ENCODE data around the gene XPNPEP2. TPM values are rescaled to one million over a fixed set of nuclear protein-coding genes. Genes with fewer than 3 reads are reported as not detected.

Gene XPNPEP2
- total RNA-seq, 1 donor, result not detected

DNA sequence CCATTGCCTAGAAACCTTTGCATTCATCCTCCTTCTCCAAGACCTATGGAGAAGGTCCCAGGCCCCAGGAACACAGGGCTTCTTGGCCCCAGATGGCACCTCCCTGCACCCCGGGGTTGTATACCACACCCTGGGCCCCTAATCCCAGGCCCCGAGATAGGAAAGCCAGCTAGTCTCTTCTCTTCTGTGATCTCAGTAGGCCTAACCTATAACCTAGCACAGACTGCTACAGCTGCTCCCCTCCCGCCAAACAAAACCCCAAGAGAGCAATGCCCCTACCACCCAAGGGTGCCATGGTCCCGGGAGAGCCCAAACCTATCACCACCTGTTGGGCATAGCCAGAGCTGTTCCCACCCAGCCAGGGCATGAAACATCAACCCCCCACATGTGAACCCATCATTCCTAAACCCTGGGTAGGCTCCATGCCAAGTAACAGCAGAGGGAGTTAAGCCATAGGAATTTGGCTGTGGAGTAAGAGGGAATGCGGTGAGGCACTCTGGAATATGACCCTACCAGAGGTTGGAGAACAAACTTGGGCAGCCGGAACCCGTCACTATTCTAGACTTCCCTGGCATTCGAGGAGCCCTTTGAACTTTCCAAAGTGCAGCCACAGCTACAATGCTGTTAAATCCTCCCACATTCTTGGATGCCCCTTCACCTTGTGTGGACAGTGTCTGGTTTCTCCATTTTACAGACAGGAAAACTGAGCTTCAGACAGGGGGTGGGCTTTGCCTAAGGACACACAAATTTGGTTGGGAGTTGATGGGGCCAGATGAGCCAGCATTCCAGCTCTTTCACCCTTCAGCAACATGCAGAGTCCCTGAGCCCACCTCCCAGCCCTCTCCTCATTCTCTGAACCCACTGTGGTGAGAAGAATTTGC is 30.0 kb downstream of the XPNPEP2 start:
- DNase-seq (ENCODE audit: insufficient read length, low spot score, missing footprints), result no peak
- H3K4me3 ChIP-seq (ENCODE audit: insufficient read depth, low read length), result no peak overlapping the region
- H2AFZ ChIP-seq (ENCODE audit: low read length), result no peak overlapping the region
- no peaks in the 10 kb centered on the region for H4K20me1 ChIP-seq (ENCODE audit: insufficient read depth, low read length)
- H3K27ac ChIP-seq (ENCODE audit: low read depth, low read length), result no peak overlapping the region
- no peaks in the 10 kb centered on the region for H3K4me1 ChIP-seq (ENCODE audit: insufficient read depth, low read length)
- no peaks in the 10 kb centered on the region for H3K9me3 ChIP-seq (ENCODE audit: low read depth, low read length)
- no peaks in the 10 kb centered on the region for H3K79me2 ChIP-seq (ENCODE audit: insufficient read depth, low read length)
- no peaks in the 10 kb centered on the region for H3K27me3 ChIP-seq (ENCODE audit: insufficient read depth, low read length)
- TF ChIP-seq CTCF (IDR thresholded peaks at IDR 0.05; ENCODE audit: extremely low read depth, low read depth, low read length), result no peak
- H3K36me3 ChIP-seq (ENCODE audit: insufficient read depth, low read length), result no peaks in the 10 kb centered on the region
- no peak overlapping the region for H3K4me2 ChIP-seq (ENCODE audit: insufficient read depth, low read length)

DNA sequence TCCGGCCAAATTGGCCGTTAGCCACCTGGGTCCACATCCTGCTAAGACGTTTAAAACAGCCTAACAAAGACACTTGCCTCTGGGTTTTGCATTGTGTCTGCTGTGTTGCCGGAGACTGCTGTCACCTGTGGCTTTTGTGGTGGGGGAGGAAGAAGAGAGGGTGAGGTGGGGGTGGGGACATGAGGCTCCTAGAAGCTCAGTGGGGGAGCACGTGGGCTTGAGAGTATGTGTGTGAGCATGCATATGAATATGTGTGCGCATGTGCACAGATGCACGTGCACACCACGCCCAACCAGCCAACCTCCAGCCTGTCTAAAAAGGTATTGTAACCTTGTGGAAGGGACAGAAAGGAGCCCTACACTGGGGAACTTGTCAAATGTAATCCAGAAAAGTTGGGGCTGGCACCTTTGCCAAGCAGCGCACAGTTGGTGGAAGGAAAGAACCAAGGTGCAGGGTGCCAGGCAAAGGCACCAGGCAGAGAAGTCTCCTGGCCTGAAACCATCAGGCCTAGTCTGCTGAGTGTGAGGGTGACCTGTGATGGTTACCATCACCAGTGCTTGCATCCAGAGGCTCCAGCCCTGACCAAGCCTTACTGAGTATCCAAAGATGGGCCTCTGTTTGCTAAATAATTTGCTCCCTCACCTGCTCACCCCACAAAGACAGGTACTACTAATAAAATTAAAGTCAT is 30.8 kb downstream of the XPNPEP2 start:
- no peak for TF ChIP-seq CTCF (IDR thresholded peaks at IDR 0.05; ENCODE audit: extremely low read depth, low read depth, low read length)
- H4K20me1 ChIP-seq (ENCODE audit: insufficient read depth, low read length), result no peaks in the 10 kb centered on the region
- no peak for DNase-seq (ENCODE audit: insufficient read length, low spot score, missing footprints)

GRCh38 chrX:129771266-129771995 is 32.7 kb downstream of the XPNPEP2 start:
- H3K79me2 ChIP-seq (ENCODE audit: insufficient read depth, low read length), result no peaks in the 10 kb centered on the region
- H4K20me1 ChIP-seq (ENCODE audit: insufficient read depth, low read length), result no peaks in the 10 kb centered on the region
- no peak for TF ChIP-seq CTCF (IDR thresholded peaks at IDR 0.05; ENCODE audit: extremely low read depth, low read depth, low read length)
- no peak overlapping the region for H3K27ac ChIP-seq (ENCODE audit: low read depth, low read length)
- H2AFZ ChIP-seq (ENCODE audit: low read length), result no peak overlapping the region
- no peak overlapping the region for H3K4me3 ChIP-seq (ENCODE audit: insufficient read depth, low read length)
- H3K27me3 ChIP-seq (ENCODE audit: insufficient read depth, low read length), result no peaks in the 10 kb centered on the region
- H3K9me3 ChIP-seq (ENCODE audit: low read depth, low read length), result no peaks in the 10 kb centered on the region
- H3K36me3 ChIP-seq (ENCODE audit: insufficient read depth, low read length), result no peaks in the 10 kb centered on the region
- H3K4me1 ChIP-seq (ENCODE audit: insufficient read depth, low read length), result no peaks in the 10 kb centered on the region
- H3K4me2 ChIP-seq (ENCODE audit: insufficient read depth, low read length), result no peak overlapping the region
- DNase-seq (ENCODE audit: insufficient read length, low spot score, missing footprints), result no peak

More for the DNA sequence above, 30.8 kb downstream of the XPNPEP2 start:
- no peaks in the 10 kb centered on the region for H3K4me1 ChIP-seq (ENCODE audit: insufficient read depth, low read length)
- H3K4me3 ChIP-seq (ENCODE audit: insufficient read depth, low read length), result no peak overlapping the region
- H3K27ac ChIP-seq (ENCODE audit: low read depth, low read length), result no peak overlapping the region
- no peak overlapping the region for H2AFZ ChIP-seq (ENCODE audit: low read length)
- no peaks in the 10 kb centered on the region for H3K27me3 ChIP-seq (ENCODE audit: insufficient read depth, low read length)
- no peaks in the 10 kb centered on the region for H3K36me3 ChIP-seq (ENCODE audit: insufficient read depth, low read length)
- H3K79me2 ChIP-seq (ENCODE audit: insufficient read depth, low read length), result no peaks in the 10 kb centered on the region
- no peaks in the 10 kb centered on the region for H3K9me3 ChIP-seq (ENCODE audit: low read depth, low read length)
- no peak overlapping the region for H3K4me2 ChIP-seq (ENCODE audit: insufficient read depth, low read length)
